ENCODE results near the gene GPX1.

Gene GPX1

GRCh38 chr3:49311283-49311682 is 46.9 kb downstream of the GPX1 start:
- no peak for DNase-seq (ENCODE audit: low spot score)

GRCh38 chr3:49310677-49311076 is 47.5 kb downstream of the GPX1 start:
- no peak for DNase-seq (ENCODE audit: low spot score)

Measured in left forelimb (tissue), 1 donor.